Cardiac fibroblast (primary cell): Measurements from ENCODE around the gene NPAS3.

ENCODE experiments used
- DNase-seq, 2 donors: peaks; one replicate each; pipeline versions ENCODE4 v3.0.0 to v3.0.0-alpha.2; 2010; ENCODE audit warnings: low read depth in 2 of 2
- H3K4me3 ChIP-seq, 2 donors: replicated peaks in 1 of 2; 1 replicate in 1 of 2; 2 replicates in 1 of 2; pipeline ENCODE4 v1.5.1; 2011; ENCODE audit warnings: low read depth in 2 of 2, low read length in 2 of 2, mild to moderate bottlenecking in 2 of 2, moderate library complexity in 1 of 2
- CTCF ChIP-seq: IDR thresholded peaks from one replicate; pipeline ENCODE4 v1.5.1; 2011; ENCODE audit warnings: low read depth, mild to moderate bottlenecking, low read length, inconsistent platforms

Gene NPAS3

GRCh38 chr14:33611405-33612196, 672.9 kb downstream of the NPAS3 start:
- no peak for TF ChIP-seq CTCF
- peak; percentile 58 to 77 for DNase-seq
- H3K4me3 ChIP-seq = no peak overlapping the region

- DNase-seq = no peak
- H3K4me3 ChIP-seq = no peak overlapping the region
- TF ChIP-seq CTCF = no peak
Observed at GRCh38 chr14:33612197-33612505, 673.5 kb downstream of the NPAS3 start.

GRCh38 chr14:33617154-33617553, 678.5 kb downstream of the NPAS3 start:
- peak; percentile 71 to 88 for DNase-seq
- H3K4me3 ChIP-seq = no peak overlapping the region
- TF ChIP-seq CTCF = no peak

- no peak overlapping the region for H3K4me3 ChIP-seq
- peak in 1 of 2 donors; percentile 24 for DNase-seq
- no peak for TF ChIP-seq CTCF
Observed at GRCh38 chr14:33618361-33619105, 679.9 kb downstream of the NPAS3 start.

GRCh38 chr14:33622496-33622895, 683.8 kb downstream of the NPAS3 start:
- DNase-seq = no peak

GRCh38 chr14:33629792-33630191, 691.1 kb downstream of the NPAS3 start:
- TF ChIP-seq CTCF = no peak
- H3K4me3 ChIP-seq = no peak overlapping the region
- DNase-seq = no peak

More at GRCh38 chr14:33622496-33622895, 683.8 kb downstream of the NPAS3 start:
- TF ChIP-seq CTCF = no peak
- no peak overlapping the region for H3K4me3 ChIP-seq
